AG04450 (cell line): Measurements from ENCODE around the gene ATRX. TPM values are rescaled to one million over a fixed set of nuclear protein-coding genes. Genes with fewer than 3 reads are reported as not detected.
"Not testable (repeated sequence)": the region's sequence is repeated elsewhere in the genome, so short reads cannot be mapped to it uniquely, and the experiment has no call there.

Experiments used
- CTCF ChIA-PET: fragments of 300-600, 350-600 bp; formaldehyde crosslinking; extraction: SDS; loops from one replicate; lab custom pipeline; 2022; ENCODE audit warnings: antibody characterized with exemption, inconsistent platforms; lab: Charles Lee
- POLR2A ChIA-PET: fragments of 350-600 bp; formaldehyde crosslinking; extraction: SDS; loops from one replicate; lab custom pipeline; 2021; ENCODE audit warnings: antibody characterized with exemption, inconsistent platforms; lab: Yijun Ruan, JAX
- DNase-seq: peaks from one replicate; pipeline ENCODE4 v3.0.0-alpha.2; 2011; ENCODE audit warnings: low read depth, low spot score
- H3K27ac ChIP-seq: one replicate; pipeline ENCODE4 v1.5.1; 2012; ENCODE audit warnings: low read depth, low read length, control low read depth
- H3K27me3 ChIP-seq: one replicate; pipeline ENCODE4 v1.6.0; 2012; ENCODE audit warnings: low read length; ENCODE audit not compliant: control insufficient read depth, insufficient read depth
- H3K4me3 ChIP-seq: 2 replicates; pipeline ENCODE4 v1.5.1; 2011; ENCODE audit warnings: mild to moderate bottlenecking, low read depth, low read length, control low read depth
- H3K9me3 ChIP-seq: 2 replicates; pipeline ENCODE4 v1.5.1; 2012; ENCODE audit warnings: low read length; ENCODE audit not compliant: control insufficient read depth, insufficient read depth
- polyA plus RNA-seq: library from polyadenylated mRNA; depleted of rRNA; stranded (reverse); fragments of >200 nt; gene quantifications from 2 replicates; pipeline ENCODE4 v1.2.3, GENCODE V29; 2011
- TF ChIP-seq, protein P1 (sequence below): IDR thresholded peaks from 2 replicates; pipeline ENCODE4 v1.5.1; 2011; ENCODE audit warnings: low read depth, low read length, control low read depth, inconsistent platforms

ATRX gene
- polyA plus RNA-seq, 1 experiment, result 76.3 TPM

DNA sequence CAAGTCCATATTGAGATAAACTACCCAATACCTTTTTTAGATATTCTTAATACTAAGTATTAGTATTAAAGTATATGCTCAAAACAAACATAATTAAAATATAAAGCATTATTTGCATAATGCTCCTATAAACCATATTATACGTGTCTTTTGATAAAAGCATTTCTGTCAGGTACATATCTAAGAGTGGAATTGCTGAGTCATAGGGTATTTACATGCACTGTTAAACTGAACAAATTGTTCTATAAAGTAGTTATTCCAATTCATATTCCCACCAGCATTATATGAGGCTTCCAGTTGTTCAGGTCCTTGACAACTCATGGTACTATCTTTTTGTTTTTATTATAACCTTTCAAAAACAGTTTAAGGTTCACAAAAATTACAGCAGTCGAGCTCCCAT, 224.6 kb downstream of the ATRX start:
- no peak for DNase-seq
- TF ChIP-seq, protein P1, sequence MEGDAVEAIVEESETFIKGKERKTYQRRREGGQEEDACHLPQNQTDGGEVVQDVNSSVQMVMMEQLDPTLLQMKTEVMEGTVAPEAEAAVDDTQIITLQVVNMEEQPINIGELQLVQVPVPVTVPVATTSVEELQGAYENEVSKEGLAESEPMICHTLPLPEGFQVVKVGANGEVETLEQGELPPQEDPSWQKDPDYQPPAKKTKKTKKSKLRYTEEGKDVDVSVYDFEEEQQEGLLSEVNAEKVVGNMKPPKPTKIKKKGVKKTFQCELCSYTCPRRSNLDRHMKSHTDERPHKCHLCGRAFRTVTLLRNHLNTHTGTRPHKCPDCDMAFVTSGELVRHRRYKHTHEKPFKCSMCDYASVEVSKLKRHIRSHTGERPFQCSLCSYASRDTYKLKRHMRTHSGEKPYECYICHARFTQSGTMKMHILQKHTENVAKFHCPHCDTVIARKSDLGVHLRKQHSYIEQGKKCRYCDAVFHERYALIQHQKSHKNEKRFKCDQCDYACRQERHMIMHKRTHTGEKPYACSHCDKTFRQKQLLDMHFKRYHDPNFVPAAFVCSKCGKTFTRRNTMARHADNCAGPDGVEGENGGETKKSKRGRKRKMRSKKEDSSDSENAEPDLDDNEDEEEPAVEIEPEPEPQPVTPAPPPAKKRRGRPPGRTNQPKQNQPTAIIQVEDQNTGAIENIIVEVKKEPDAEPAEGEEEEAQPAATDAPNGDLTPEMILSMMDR, result no peak
- H3K4me3 ChIP-seq, result no peak overlapping the region
- H3K27me3 ChIP-seq, result no peaks in the 10 kb centered on the region
- ChIA-PET CTCF (interaction anchor here (1.1 kb wide), 1 partner anchor 464 kb away, joined by 4 read pairs; no protein-coding TSS in a partner anchor), POLR2A (no interaction called here)
- H3K9me3 ChIP-seq, result no peaks in the 10 kb centered on the region
- no peak overlapping the region for H3K27ac ChIP-seq

DNA sequence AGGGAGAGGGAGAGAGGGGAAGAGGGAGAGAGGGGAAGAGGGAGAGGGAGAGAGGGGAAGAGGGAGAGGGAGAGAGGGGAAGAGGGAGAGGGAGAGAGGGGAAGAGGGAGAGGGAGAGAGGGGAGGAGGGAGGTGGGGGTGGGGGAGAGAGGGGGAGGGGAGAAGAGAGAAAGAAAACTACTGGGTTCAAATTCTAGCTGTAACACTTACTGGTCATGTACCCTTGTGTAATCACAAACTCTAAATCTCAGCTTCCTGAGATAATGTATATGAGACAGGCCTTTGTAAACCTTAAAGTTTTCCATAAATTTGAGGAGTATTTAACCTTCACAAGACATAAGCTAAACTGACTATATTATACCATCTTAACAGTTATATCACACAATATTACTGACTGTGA, 229.7 kb downstream of the ATRX start:
- H3K9me3 ChIP-seq, result no peaks in the 10 kb centered on the region
- ChIA-PET CTCF (no interaction called here), POLR2A (no interaction called here)
- H3K27me3 ChIP-seq, result no peaks in the 10 kb centered on the region
- DNase-seq, result no peak
- H3K4me3 ChIP-seq, result no peak overlapping the region
- TF ChIP-seq, protein P1, result no peak
- H3K27ac ChIP-seq, result no peak overlapping the region

DNA sequence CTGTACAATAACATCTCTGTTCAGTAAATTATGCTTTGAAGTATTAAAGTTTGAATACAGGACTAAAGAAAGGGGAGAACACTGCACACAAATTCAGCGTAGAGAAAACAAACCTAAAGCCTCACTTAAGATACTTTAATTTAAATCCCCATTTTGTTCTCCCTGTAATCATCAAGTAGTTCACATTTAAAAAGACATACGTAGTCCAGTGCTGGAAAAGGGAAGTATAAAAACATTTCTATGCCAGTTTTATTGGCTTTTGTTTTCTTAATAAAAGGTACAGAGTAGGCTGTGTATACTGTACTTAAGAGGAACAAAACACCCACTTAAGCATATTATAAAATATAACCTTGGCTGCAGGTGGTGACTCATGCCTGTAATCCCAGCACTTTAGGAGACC, 237.3 kb downstream of the ATRX start:
- no peak for DNase-seq
- H3K27ac ChIP-seq, result no peak overlapping the region
- CTCF ChIA-PET, result no interaction called here
- no peak overlapping the region for H3K4me3 ChIP-seq
- no peaks in the 10 kb centered on the region for H3K9me3 ChIP-seq
- no peaks in the 10 kb centered on the region for H3K27me3 ChIP-seq
- POLR2A ChIA-PET, result no interaction called here
- TF ChIP-seq, protein P1, result no peak

DNA sequence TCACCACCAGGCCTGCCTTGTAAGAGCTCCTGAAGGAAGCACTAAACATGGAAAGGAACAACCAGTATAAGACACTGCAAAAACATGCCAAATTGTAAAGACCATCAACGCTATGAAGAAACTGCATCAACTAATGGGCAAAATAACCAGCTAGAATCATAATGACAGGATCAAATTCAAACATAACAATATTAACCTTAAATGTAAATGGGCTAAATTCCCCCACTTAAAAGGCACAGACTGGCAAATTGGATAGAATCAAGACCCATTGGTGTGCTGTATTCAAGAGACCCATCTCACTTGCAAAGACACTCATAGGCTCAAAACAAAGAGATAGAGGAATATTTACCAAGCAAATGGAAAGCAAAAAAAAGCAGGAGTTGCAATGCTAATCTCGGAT, 246.2 kb downstream of the ATRX start:
- H3K4me3 ChIP-seq, CTCF ChIA-PET, DNase-seq, H3K9me3 ChIP-seq, POLR2A ChIA-PET, H3K27ac ChIP-seq, H3K27me3 ChIP-seq: not testable (repeated sequence)

DNA sequence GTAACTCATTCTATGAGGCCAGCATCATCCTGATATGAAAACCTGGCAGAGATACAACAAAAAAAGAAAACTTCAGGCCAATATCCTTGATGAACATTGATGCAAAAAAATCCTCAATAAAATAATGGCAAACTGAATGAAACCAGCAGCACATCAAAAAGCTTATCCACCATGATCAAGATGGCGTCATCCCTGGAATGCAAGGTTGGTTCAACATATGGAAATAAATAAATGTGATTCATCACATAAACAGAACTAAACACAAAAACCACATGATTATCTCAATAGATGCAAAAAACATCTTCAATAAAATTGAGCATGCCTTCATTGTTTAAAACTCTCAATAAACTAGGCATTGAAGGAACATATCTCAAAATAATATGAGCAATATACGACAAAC, 254.8 kb downstream of the ATRX start:
- CTCF ChIA-PET, result interaction anchor here (0.7 kb wide), 1 partner anchor 149 kb away, joined by 5 read pairs; no protein-coding TSS in a partner anchor
- DNase-seq, H3K27ac ChIP-seq, H3K4me3 ChIP-seq, H3K27me3 ChIP-seq, POLR2A ChIA-PET, H3K9me3 ChIP-seq: not testable (repeated sequence)

DNA sequence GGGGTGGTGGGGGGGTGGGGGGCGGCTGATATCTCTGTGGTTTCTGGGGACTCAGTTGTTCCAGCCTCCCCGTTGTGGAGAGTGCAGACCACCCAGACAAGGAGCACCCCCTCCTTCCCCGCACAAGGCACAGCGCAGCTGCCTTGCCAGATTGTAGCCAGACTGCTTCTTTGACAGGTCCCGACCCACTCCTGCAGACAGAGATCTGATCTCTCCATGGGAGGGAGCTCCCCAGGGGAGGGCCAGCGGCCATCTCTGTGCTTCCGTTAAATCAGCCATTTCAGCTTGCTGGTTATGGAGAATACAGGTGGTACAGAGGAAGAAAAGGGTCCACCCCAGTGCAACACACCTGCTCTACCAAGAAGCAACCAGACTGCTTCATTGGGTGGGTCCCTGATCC, 258.0 kb downstream of the ATRX start:
- H3K9me3 ChIP-seq, result no peaks in the 10 kb centered on the region
- TF ChIP-seq, protein P1, result no peak
- H3K4me3 ChIP-seq, result no peak overlapping the region
- DNase-seq, result no peak
- ChIA-PET POLR2A (no interaction called here), CTCF (no interaction called here)
- no peak overlapping the region for H3K27ac ChIP-seq
- H3K27me3 ChIP-seq, result no peaks in the 10 kb centered on the region
